Gastrocnemius medialis (tissue), 4 donors: ENCODE data around the gene EGR1.
"Not testable (repeated sequence)": the region's sequence is repeated elsewhere in the genome, so short reads cannot be mapped to it uniquely, and the experiment has no call there.

Experiments used
- POLR2A ChIP-seq, 2 donors: fragments of 450-650 bp; IDR thresholded peaks; one replicate each; pipeline ENCODE4 v1.6.1; 2017; ENCODE audit warnings: antibody characterized with exemption in 2 of 2, mild to moderate bottlenecking in 2 of 2, moderate library complexity in 2 of 2
- TF ChIP-seq, protein P1 (sequence below), 5 experiments: fragments of 450-650 bp in 3 of 5; fragments of 200-600 bp in 2 of 5; sonication (generic) in 2 of 5; IDR thresholded peaks in 4 of 5; conservative IDR thresholded peaks in 1 of 5; 1 replicate in 4 of 5; 2 replicates in 1 of 5; pipeline ENCODE4 v1.5.1; 2016 to 2019; ENCODE audit warnings: antibody characterized with exemption in 5 of 5, mild to moderate bottlenecking in 3 of 5, moderate library complexity in 3 of 5

DNA sequence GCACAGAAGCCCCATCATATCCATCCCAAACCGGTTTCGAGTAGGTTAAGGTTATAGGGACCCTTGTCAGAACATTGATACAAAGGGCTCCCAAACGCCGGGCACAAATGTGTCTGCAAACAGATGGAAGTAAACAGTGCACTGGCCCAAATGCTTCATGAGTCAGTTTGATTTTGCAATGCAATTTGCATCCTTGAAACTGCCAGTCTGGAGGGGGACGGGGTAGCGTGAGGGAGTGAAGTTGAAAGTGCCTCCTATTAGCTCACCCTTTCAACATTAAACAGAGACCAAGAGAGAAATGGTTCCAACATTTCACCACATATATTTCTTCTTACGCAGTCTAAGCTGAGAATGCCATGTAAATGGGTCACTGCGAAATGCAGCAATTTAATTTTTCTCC, 42.2 kb downstream of the EGR1 start:
- TF ChIP-seq POLR2A (IDR thresholded peaks at IDR 0.05): not testable (repeated sequence)
- TF ChIP-seq, protein P1, sequence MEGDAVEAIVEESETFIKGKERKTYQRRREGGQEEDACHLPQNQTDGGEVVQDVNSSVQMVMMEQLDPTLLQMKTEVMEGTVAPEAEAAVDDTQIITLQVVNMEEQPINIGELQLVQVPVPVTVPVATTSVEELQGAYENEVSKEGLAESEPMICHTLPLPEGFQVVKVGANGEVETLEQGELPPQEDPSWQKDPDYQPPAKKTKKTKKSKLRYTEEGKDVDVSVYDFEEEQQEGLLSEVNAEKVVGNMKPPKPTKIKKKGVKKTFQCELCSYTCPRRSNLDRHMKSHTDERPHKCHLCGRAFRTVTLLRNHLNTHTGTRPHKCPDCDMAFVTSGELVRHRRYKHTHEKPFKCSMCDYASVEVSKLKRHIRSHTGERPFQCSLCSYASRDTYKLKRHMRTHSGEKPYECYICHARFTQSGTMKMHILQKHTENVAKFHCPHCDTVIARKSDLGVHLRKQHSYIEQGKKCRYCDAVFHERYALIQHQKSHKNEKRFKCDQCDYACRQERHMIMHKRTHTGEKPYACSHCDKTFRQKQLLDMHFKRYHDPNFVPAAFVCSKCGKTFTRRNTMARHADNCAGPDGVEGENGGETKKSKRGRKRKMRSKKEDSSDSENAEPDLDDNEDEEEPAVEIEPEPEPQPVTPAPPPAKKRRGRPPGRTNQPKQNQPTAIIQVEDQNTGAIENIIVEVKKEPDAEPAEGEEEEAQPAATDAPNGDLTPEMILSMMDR (IDR thresholded peaks at IDR 0.05 in 4 of 5, conservative IDR thresholded peaks at IDR 0.05 in 1 of 5): not testable (repeated sequence)
